HG02885 (cell line): Measurements from ENCODE around the gene CA10.

Source experiments
- ATAC-seq: cut with Tn5 transposase; IDR thresholded peaks from one replicate; pipeline ENCODE4 v1.9.1; 2021; ENCODE audit warnings: mild to moderate bottlenecking; ENCODE audit not compliant: unreplicated experiment, poor library complexity

The CA10 gene

GRCh38 chr17:51901242-51901641, 257.3 kb downstream of the CA10 start:
- no peak for ATAC-seq

GRCh38 chr17:51891936-51892335, 266.6 kb downstream of the CA10 start:
- no peak for ATAC-seq

- no peak for ATAC-seq
Observed at GRCh38 chr17:51890710-51891109, 267.8 kb downstream of the CA10 start.

- ATAC-seq: no peak
Observed at GRCh38 chr17:51888816-51889215, 269.7 kb downstream of the CA10 start.

GRCh38 chr17:51876986-51877385, 281.5 kb downstream of the CA10 start:
- ATAC-seq: no peak

- ATAC-seq: no peak
Observed at GRCh38 chr17:51873302-51873701, 285.2 kb downstream of the CA10 start.

- ATAC-seq: no peak
Observed at GRCh38 chr17:51869387-51869786, 289.1 kb downstream of the CA10 start.

- peak; percentile 72 for ATAC-seq
Observed at GRCh38 chr17:51860954-51861561, 297.5 kb downstream of the CA10 start.

- ATAC-seq: no peak
Observed at GRCh38 chr17:51857052-51857597, 301.4 kb downstream of the CA10 start.

- ATAC-seq: no peak
Observed at GRCh38 chr17:51855806-51856205, 302.7 kb downstream of the CA10 start.

GRCh38 chr17:51853857-51854256, 304.7 kb downstream of the CA10 start:
- no peak for ATAC-seq

GRCh38 chr17:51852603-51853002, 305.9 kb downstream of the CA10 start:
- no peak for ATAC-seq

- no peak for ATAC-seq
Observed at GRCh38 chr17:51850201-51850600, 308.3 kb downstream of the CA10 start.

GRCh38 chr17:51848451-51848850, 310.1 kb downstream of the CA10 start:
- no peak for ATAC-seq

GRCh38 chr17:51846566-51846965, 311.9 kb downstream of the CA10 start:
- ATAC-seq: no peak

- no peak for ATAC-seq
Observed at GRCh38 chr17:51845776-51846175, 312.7 kb downstream of the CA10 start.

- ATAC-seq: no peak
Observed at GRCh38 chr17:51842763-51843162, 315.8 kb downstream of the CA10 start.

GRCh38 chr17:51841669-51842068, 316.8 kb downstream of the CA10 start:
- no peak for ATAC-seq

GRCh38 chr17:51840688-51841087, 317.8 kb downstream of the CA10 start:
- no peak for ATAC-seq

- no peak for ATAC-seq
Observed at GRCh38 chr17:51833620-51834019, 324.9 kb downstream of the CA10 start.

GRCh38 chr17:51833045-51833444, 325.5 kb downstream of the CA10 start:
- no peak for ATAC-seq

- no peak for ATAC-seq
Observed at GRCh38 chr17:51830886-51831285, 327.6 kb downstream of the CA10 start.
